Measurements from ENCODE around the gene DYNC1LI2.
A peak's percentile ranks its signal among the peaks of the same experiment; 100 is the strongest.
"Not testable (repeated sequence)": the region's sequence is repeated elsewhere in the genome, so short reads cannot be mapped to it uniquely, and the experiment has no call there.

DYNC1LI2 gene

GRCh38 chr16:66695935-66696668 lies 55.3 kb downstream of the DYNC1LI2 start:
- DNase-seq = peak; percentile 32
- H3K9me3 Mint-ChIP-seq = no peaks in the 10 kb centered on the region
- peaks cover 28% of the 10 kb centered on the region for H3K27me3 Mint-ChIP-seq
- H3K4me1 Mint-ChIP-seq = peaks cover 14% of the 10 kb centered on the region
- peak overlapping the region; percentile 70 for H3K4me3 Mint-ChIP-seq
- no peaks in the 10 kb centered on the region for H3K36me3 Mint-ChIP-seq (ENCODE audit: low read depth)
- peak; percentile 33 for ATAC-seq
- H3K27ac Mint-ChIP-seq = peak overlapping the region; percentile 52

GRCh38 chr16:66695471-66695934 lies 55.9 kb downstream of the DYNC1LI2 start:
- Mint-ChIP-seq H3K4me3 (peak overlapping the region; percentile 70), H3K36me3 (ENCODE audit: low read depth) (no peaks in the 10 kb centered on the region), H3K9me3 (no peaks in the 10 kb centered on the region), H3K4me1 (peaks cover 14% of the 10 kb centered on the region), H3K27me3 (peaks cover 30% of the 10 kb centered on the region), H3K27ac (peak overlapping the region; percentile 52)
- ATAC-seq = no peak
- DNase-seq = no peak

GRCh38 chr16:66693149-66693548 lies 58.3 kb downstream of the DYNC1LI2 start:
- Mint-ChIP-seq H3K9me3 (no peaks in the 10 kb centered on the region), H3K36me3 (ENCODE audit: low read depth) (no peaks in the 10 kb centered on the region), H3K27ac (no peak overlapping the region), H3K4me3 (no peak overlapping the region), H3K4me1 (peaks cover 14% of the 10 kb centered on the region), H3K27me3 (peaks cover 21% of the 10 kb centered on the region)
- DNase-seq (no peak), ATAC-seq (no peak)

- peaks cover 13% of the 10 kb centered on the region for H3K4me1 Mint-ChIP-seq
- no peak for DNase-seq
- peaks cover 14% of the 10 kb centered on the region for H3K27me3 Mint-ChIP-seq
- no peak for ATAC-seq
- H3K9me3 Mint-ChIP-seq = no peaks in the 10 kb centered on the region
- no peaks in the 10 kb centered on the region for H3K36me3 Mint-ChIP-seq (ENCODE audit: low read depth)
- no peak overlapping the region for H3K4me3 Mint-ChIP-seq
- H3K27ac Mint-ChIP-seq = no peak overlapping the region
These were observed 59.1 kb downstream of the DYNC1LI2 start for GRCh38 chr16:66692341-66692740.

GRCh38 chr16:66691234-66691633 lies 60.2 kb downstream of the DYNC1LI2 start:
- peaks cover 9% of the 10 kb centered on the region for H3K4me1 Mint-ChIP-seq
- DNase-seq (no peak), ATAC-seq (no peak)
- no peaks in the 10 kb centered on the region for H3K36me3 Mint-ChIP-seq (ENCODE audit: low read depth)
- H3K27me3 Mint-ChIP-seq = peaks cover 14% of the 10 kb centered on the region
- no peak overlapping the region for H3K27ac Mint-ChIP-seq
- H3K4me3 Mint-ChIP-seq = no peak overlapping the region
- no peaks in the 10 kb centered on the region for H3K9me3 Mint-ChIP-seq

- no peak overlapping the region for H3K27ac Mint-ChIP-seq
- no peak overlapping the region for H3K4me3 Mint-ChIP-seq
- H3K36me3 Mint-ChIP-seq (ENCODE audit: low read depth) = no peaks in the 10 kb centered on the region
- peaks cover 10% of the 10 kb centered on the region for H3K27me3 Mint-ChIP-seq
- no peaks in the 10 kb centered on the region for H3K9me3 Mint-ChIP-seq
- H3K4me1 Mint-ChIP-seq = peaks cover 3% of the 10 kb centered on the region
- no peak for DNase-seq
- ATAC-seq = no peak
These were observed 61.1 kb downstream of the DYNC1LI2 start for GRCh38 chr16:66690106-66690847.

GRCh38 chr16:66689282-66689681 lies 62.1 kb downstream of the DYNC1LI2 start:
- Mint-ChIP-seq H3K27ac (no peak overlapping the region), H3K9me3 (no peaks in the 10 kb centered on the region), H3K4me1 (no peaks in the 10 kb centered on the region), H3K27me3 (peaks cover 3% of the 10 kb centered on the region), H3K36me3 (ENCODE audit: low read depth) (no peaks in the 10 kb centered on the region), H3K4me3 (no peak overlapping the region)
- no peak for DNase-seq
- no peak for ATAC-seq

- Mint-ChIP-seq H3K27ac (no peak overlapping the region), H3K4me3 (no peak overlapping the region), H3K4me1 (no peaks in the 10 kb centered on the region), H3K9me3 (no peaks in the 10 kb centered on the region), H3K27me3 (peaks cover 3% of the 10 kb centered on the region), H3K36me3 (ENCODE audit: low read depth) (no peaks in the 10 kb centered on the region)
- ATAC-seq (no peak), DNase-seq (no peak)
These were observed 63.3 kb downstream of the DYNC1LI2 start for GRCh38 chr16:66687906-66688625.

- H3K27me3 Mint-ChIP-seq; H3K27ac Mint-ChIP-seq; H3K4me3 Mint-ChIP-seq; H3K4me1 Mint-ChIP-seq; DNase-seq; H3K36me3 Mint-ChIP-seq (ENCODE audit: low read depth); H3K9me3 Mint-ChIP-seq; ATAC-seq: not testable (repeated sequence)
These were observed 65.8 kb downstream of the DYNC1LI2 start for GRCh38 chr16:66685501-66686115.

- Mint-ChIP-seq H3K4me1 (no peaks in the 10 kb centered on the region), H3K9me3 (no peaks in the 10 kb centered on the region), H3K36me3 (ENCODE audit: low read depth) (no peaks in the 10 kb centered on the region), H3K4me3 (no peak overlapping the region), H3K27ac (no peak overlapping the region), H3K27me3 (no peaks in the 10 kb centered on the region)
- DNase-seq (no peak), ATAC-seq (no peak)
These were observed 69.1 kb downstream of the DYNC1LI2 start for GRCh38 chr16:66682271-66682670.

- H3K4me1 Mint-ChIP-seq = no peaks in the 10 kb centered on the region
- no peak for ATAC-seq
These were observed 69.7 kb downstream of the DYNC1LI2 start for GRCh38 chr16:66681676-66682075.

GRCh38 chr16:66678337-66678736 lies 73.1 kb downstream of the DYNC1LI2 start:
- Mint-ChIP-seq H3K9me3 (no peaks in the 10 kb centered on the region), H3K4me3 (no peak overlapping the region), H3K27ac (no peak overlapping the region), H3K27me3 (no peaks in the 10 kb centered on the region), H3K4me1 (no peaks in the 10 kb centered on the region), H3K36me3 (ENCODE audit: low read depth) (no peaks in the 10 kb centered on the region)
- no peak for DNase-seq
- ATAC-seq = no peak

More at GRCh38 chr16:66681676-66682075, 69.7 kb downstream of the DYNC1LI2 start:
- H3K36me3 Mint-ChIP-seq (ENCODE audit: low read depth) = no peaks in the 10 kb centered on the region
- H3K27ac Mint-ChIP-seq = no peak overlapping the region
- no peaks in the 10 kb centered on the region for H3K27me3 Mint-ChIP-seq
- no peak for DNase-seq
- no peak overlapping the region for H3K4me3 Mint-ChIP-seq
- no peaks in the 10 kb centered on the region for H3K9me3 Mint-ChIP-seq

GRCh38 chr16:66677836-66678235 lies 73.6 kb downstream of the DYNC1LI2 start:
- H3K9me3 Mint-ChIP-seq = no peaks in the 10 kb centered on the region
- H3K27me3 Mint-ChIP-seq = no peaks in the 10 kb centered on the region
- no peaks in the 10 kb centered on the region for H3K36me3 Mint-ChIP-seq (ENCODE audit: low read depth)
- ATAC-seq (no peak), DNase-seq (no peak)
- H3K4me1 Mint-ChIP-seq = no peaks in the 10 kb centered on the region
- H3K4me3 Mint-ChIP-seq = no peak overlapping the region
- no peak overlapping the region for H3K27ac Mint-ChIP-seq

- no peaks in the 10 kb centered on the region for H3K9me3 Mint-ChIP-seq
- no peak for DNase-seq
- no peaks in the 10 kb centered on the region for H3K36me3 Mint-ChIP-seq (ENCODE audit: low read depth)
- H3K4me3 Mint-ChIP-seq = no peak overlapping the region
- no peaks in the 10 kb centered on the region for H3K27me3 Mint-ChIP-seq
- no peaks in the 10 kb centered on the region for H3K4me1 Mint-ChIP-seq
- no peak overlapping the region for H3K27ac Mint-ChIP-seq
- ATAC-seq = no peak
These were observed 74.2 kb downstream of the DYNC1LI2 start for GRCh38 chr16:66677179-66677578.
